ENCODE data around the gene MEGF6. TPM values are rescaled to one million over a fixed set of nuclear protein-coding genes. Genes with fewer than 3 reads are reported as not detected.

MEGF6 gene
- total and polyA plus RNA-seq, 9 of the 15 experiments (the other 6 are each of a cell fraction or from before 2014, with no cell fraction given): 0.03 to 1.7 (median 0.24) TPM; not detected in 3

- TF ChIP-seq THAP12 (CRISPR knock-in tag; IDR thresholded peaks at IDR 0.05): no peak
- no peak for TF ChIP-seq NR3C1 (CRISPR knock-in tag; IDR thresholded peaks at IDR 0.05)
- no peak for TF ChIP-seq ZNF318 (IDR thresholded peaks at IDR 0.05; ENCODE audit: borderline replicate concordance in 1 of 2, low read depth in 1 of 2)
- no peak for TF ChIP-seq HMBOX1 (IDR thresholded peaks at IDR 0.05)
- no peak for TF ChIP-seq CUX1 (CRISPR knock-in tag; IDR thresholded peaks at IDR 0.05)
- TF ChIP-seq ATF3 (IDR thresholded peaks at IDR 0.05): peak; percentile 95
- no peak for TF ChIP-seq ATF3 (CRISPR knock-in tag; conservative IDR thresholded peaks at IDR 0.05)
- TF ChIP-seq ESRRA (IDR thresholded peaks at IDR 0.05; ENCODE audit: borderline replicate concordance, low read depth): peak; percentile 31; the same call in 1 of the 2 replicates
These were observed 6.8 kb downstream of the MEGF6 start (continued) for GRCh38 chr1:3604468-3604974.

All from K562 (cell line).